Activated CD8-positive, alpha-beta T cell treated with anti-CD3 and anti-CD28 coated beads for 36 hours (primary cell): ENCODE data around the gene HAX1. TPM values are rescaled to one million over a fixed set of nuclear protein-coding genes. Genes with fewer than 3 reads are reported as not detected.
"Not testable (repeated sequence)": the region's sequence is repeated elsewhere in the genome, so short reads cannot be mapped to it uniquely, and the experiment has no call there.

Experiments used
- ATAC-seq: fragments of 200-7000 bp; cut with Tn5 transposase; one replicate; pipeline ENCODE4 v1.10.0; 2021; ENCODE audit warnings: mild to moderate bottlenecking, moderate library complexity
- CTCF ChIA-PET: fragments of 350-600 bp; sonication (Branson Sonifier 250); formaldehyde crosslinking; loops from one replicate; lab custom pipeline; 2021; ENCODE audit warnings: antibody characterized with exemption; lab: Charles Lee
- POLR2A ChIA-PET: fragments of 350-600 bp; sonication (Branson Sonifier 250); formaldehyde crosslinking; loops from one replicate; lab custom pipeline; 2021; ENCODE audit warnings: antibody characterized with exemption; lab: Charles Lee
- DNase-seq: peaks from one replicate; pipeline ENCODE4 v3.0.0-alpha.2; 2020
- H3K27ac Mint-ChIP-seq: one replicate; pipeline ENCODE4 v1.8.0; 2021; ENCODE audit warnings: mild to moderate bottlenecking, mixed read lengths
- H3K27me3 Mint-ChIP-seq: one replicate; pipeline ENCODE4 v1.8.0; 2021; ENCODE audit warnings: mixed read lengths
- H3K36me3 Mint-ChIP-seq: one replicate; pipeline ENCODE4 v1.8.0; 2021; ENCODE audit warnings: low read depth, mixed read lengths
- H3K4me1 Mint-ChIP-seq: one replicate; pipeline ENCODE4 v1.8.0; 2021; ENCODE audit warnings: low read depth, mixed read lengths
- H3K4me3 Mint-ChIP-seq: one replicate; pipeline ENCODE4 v1.8.0; 2021; ENCODE audit warnings: mild to moderate bottlenecking, moderate library complexity, mixed read lengths
- H3K9me3 Mint-ChIP-seq: one replicate; pipeline ENCODE4 v1.8.0; 2021; ENCODE audit warnings: mixed read lengths
- intact Hi-C: fragments of 100-400 bp; cut with micrococcal nuclease; formaldehyde crosslinking; loops from one replicate; pipeline ENCODE4 v1.10.0; 2022
- total RNA-seq, 2 experiments: library from RNA; stranded (reverse); gene quantifications; one replicate each; pipeline ENCODE4 v1.2.3, GENCODE V29; 2021
- TF ChIP-seq, protein P1 (sequence below): fragments of 200-600 bp; IDR thresholded peaks from one replicate; pipeline ENCODE4 v1.8.0; 2022; ENCODE audit warnings: antibody characterized with exemption, mild to moderate bottlenecking

HAX1 gene
- total RNA-seq, 2 experiments from 2014 or later: 163 to 170 TPM

DNA sequence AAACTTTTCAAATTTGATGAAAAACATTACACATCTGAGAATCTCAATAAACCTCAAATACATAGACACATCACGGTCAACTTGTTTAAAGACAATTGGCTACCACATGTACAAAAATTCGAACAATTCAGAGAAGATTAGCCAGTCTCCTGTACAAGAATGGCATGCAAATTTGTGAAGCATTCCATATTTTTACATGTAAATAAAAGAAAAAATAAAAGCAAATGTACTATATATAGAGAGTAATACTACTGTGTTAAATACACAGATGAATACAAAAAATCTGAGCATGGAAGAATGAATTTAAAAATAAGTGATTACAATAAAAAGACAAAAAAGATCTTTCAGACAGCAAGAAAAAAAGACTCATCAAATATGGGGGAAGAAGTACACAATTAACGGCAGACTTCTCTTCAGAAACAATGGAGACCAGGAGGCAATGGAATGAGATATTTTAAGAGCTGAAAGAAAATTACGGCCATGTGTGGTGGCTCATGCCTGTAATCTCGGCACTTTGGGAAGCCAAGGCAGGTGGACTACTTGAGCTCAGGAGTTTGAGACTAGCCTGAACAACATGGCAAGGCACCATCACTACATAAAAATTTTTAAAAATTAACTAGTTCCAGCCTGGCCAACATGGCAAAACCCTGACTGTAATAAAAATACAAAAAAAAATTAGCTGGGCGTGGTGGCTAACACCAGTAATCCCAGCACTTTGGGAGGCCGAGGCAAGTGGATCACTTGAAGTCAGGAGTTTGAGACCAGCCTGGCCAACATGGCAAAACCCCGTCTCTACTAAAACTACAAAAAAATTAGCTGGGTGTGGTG, 23.2 kb downstream of the HAX1 start:
- intact Hi-C loops: no loop called here
- H3K9me3 Mint-ChIP-seq: peaks cover 14% of the 10 kb centered on the region
- ATAC-seq: no peak
- H3K36me3 Mint-ChIP-seq: peaks cover 5% of the 10 kb centered on the region
- DNase-seq: no peak
- H3K27me3 Mint-ChIP-seq: no peaks in the 10 kb centered on the region
- ChIA-PET POLR2A (no interaction called here), CTCF (interaction anchor here (1.0 to 1.2 kb wide), 3 partner anchors 15 to 49 kb away, joined by 3 read pairs; no protein-coding TSS in a partner anchor)
- H3K4me1 Mint-ChIP-seq: no peaks in the 10 kb centered on the region
- no peak overlapping the region for H3K4me3 Mint-ChIP-seq
- no peak overlapping the region for H3K27ac Mint-ChIP-seq
- TF ChIP-seq, protein P1, sequence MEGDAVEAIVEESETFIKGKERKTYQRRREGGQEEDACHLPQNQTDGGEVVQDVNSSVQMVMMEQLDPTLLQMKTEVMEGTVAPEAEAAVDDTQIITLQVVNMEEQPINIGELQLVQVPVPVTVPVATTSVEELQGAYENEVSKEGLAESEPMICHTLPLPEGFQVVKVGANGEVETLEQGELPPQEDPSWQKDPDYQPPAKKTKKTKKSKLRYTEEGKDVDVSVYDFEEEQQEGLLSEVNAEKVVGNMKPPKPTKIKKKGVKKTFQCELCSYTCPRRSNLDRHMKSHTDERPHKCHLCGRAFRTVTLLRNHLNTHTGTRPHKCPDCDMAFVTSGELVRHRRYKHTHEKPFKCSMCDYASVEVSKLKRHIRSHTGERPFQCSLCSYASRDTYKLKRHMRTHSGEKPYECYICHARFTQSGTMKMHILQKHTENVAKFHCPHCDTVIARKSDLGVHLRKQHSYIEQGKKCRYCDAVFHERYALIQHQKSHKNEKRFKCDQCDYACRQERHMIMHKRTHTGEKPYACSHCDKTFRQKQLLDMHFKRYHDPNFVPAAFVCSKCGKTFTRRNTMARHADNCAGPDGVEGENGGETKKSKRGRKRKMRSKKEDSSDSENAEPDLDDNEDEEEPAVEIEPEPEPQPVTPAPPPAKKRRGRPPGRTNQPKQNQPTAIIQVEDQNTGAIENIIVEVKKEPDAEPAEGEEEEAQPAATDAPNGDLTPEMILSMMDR: no peak

DNA sequence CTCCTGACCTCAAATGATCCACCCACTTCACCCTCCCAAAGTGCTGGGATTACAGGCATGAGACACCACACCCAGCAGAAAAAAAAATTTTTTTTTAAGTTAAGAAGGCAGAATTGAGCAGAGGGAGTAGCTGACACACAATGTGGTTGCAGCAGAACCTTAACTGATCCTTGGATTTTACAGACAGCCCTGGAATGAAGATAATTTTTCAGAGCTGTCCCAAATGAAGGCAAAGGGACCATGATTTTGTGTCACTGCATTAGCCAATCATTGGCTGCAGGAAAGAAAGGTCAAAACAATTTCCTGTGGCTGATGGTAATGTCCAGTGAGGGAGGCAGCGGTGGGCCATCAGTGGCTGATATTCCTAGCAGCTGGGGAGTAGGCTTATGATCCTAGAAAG, 29.2 kb downstream of the HAX1 start:
- no peaks in the 10 kb centered on the region for H3K9me3 Mint-ChIP-seq
- TF ChIP-seq, protein P1: no peak
- no peak overlapping the region for H3K4me3 Mint-ChIP-seq
- CTCF ChIA-PET: interaction anchor here (1.6 kb wide), 1 partner anchor 18 kb away, joined by 3 read pairs; no protein-coding TSS in a partner anchor
- no peak overlapping the region for H3K27ac Mint-ChIP-seq
- POLR2A ChIA-PET: interaction anchor here (1.1 kb wide), 1 partner anchor 25 kb away, joined by 3 read pairs; no protein-coding TSS in a partner anchor
- no peaks in the 10 kb centered on the region for H3K36me3 Mint-ChIP-seq
- ATAC-seq: no peak
- DNase-seq: no peak
- intact Hi-C loops: no loop called here
- H3K27me3 Mint-ChIP-seq: no peaks in the 10 kb centered on the region
- peaks cover 7% of the 10 kb centered on the region for H3K4me1 Mint-ChIP-seq

DNA sequence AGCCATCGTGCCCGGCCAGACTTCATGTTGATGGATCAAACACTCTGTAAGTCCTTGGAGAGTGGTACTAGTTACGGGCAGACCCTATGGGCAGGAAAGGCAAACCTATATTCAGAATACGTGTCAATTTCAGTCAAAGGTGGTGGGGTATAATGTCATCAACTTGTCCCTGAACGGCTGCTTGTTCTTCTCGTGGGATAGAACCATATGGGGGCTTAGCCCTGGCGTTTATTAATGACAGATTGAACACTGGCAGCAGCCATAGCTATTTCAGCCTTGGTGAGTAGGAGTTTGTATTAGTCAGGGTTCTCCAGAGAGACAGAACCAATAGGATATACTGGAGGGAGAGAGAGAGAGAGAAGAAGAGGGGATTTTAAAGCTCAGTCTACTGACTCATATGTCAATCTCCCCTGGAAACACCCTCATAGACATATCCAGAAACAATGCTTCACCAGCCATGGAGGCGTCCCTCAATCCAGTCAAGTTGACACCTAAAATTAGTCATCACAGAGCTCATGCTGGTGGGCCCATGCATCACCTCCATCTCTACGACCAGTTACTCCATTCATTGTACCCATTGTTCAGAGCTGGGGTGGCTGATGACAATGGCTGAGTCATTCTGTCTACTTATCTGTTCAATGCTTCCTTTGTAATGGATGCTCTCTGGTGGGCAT, 32.4 kb downstream of the HAX1 start:
- intact Hi-C loops: no loop called here
- TF ChIP-seq, protein P1: no peak
- no peaks in the 10 kb centered on the region for H3K36me3 Mint-ChIP-seq
- ChIA-PET POLR2A (interaction anchor here (0.8 kb wide), 1 partner anchor 320 kb away, joined by 3 read pairs; no protein-coding TSS in a partner anchor), CTCF (interaction anchor here (0.8 to 3.1 kb wide), 6 partner anchors 10 to 175 kb away, joined by 3 to 12 read pairs (median 3); partner anchors contain the start of gene ATP8B2)
- DNase-seq (peak; percentile 74), ATAC-seq (peak; percentile 94)
- H3K9me3 Mint-ChIP-seq: no peaks in the 10 kb centered on the region
- no peak overlapping the region for H3K4me3 Mint-ChIP-seq
- no peaks in the 10 kb centered on the region for H3K27me3 Mint-ChIP-seq
- no peak overlapping the region for H3K27ac Mint-ChIP-seq
- H3K4me1 Mint-ChIP-seq: peaks cover 15% of the 10 kb centered on the region

GRCh38 chr1:154306151-154306550, 33.7 kb downstream of the HAX1 start:
- Mint-ChIP-seq H3K9me3 (no peaks in the 10 kb centered on the region), H3K36me3 (no peaks in the 10 kb centered on the region), H3K27me3 (no peaks in the 10 kb centered on the region), H3K27ac (no peak overlapping the region), H3K4me3 (no peak overlapping the region), H3K4me1 (peaks cover 15% of the 10 kb centered on the region)
- ChIA-PET CTCF (interaction anchor here (1.2 to 3.1 kb wide), 4 partner anchors 17 to 173 kb away, joined by 3 to 12 read pairs (median 4); partner anchors contain the start of gene ATP8B2), POLR2A (interaction anchor here (0.8 kb wide), 1 partner anchor 151 kb away, joined by 3 read pairs; no protein-coding TSS in a partner anchor)
- intact Hi-C loops: no loop called here
- DNase-seq (no peak), ATAC-seq (no peak)
- TF ChIP-seq, protein P1: no peak

GRCh38 chr1:154307670-154308270, 35.3 kb downstream of the HAX1 start:
- intact Hi-C loops, H3K27me3 Mint-ChIP-seq, ATAC-seq, H3K27ac Mint-ChIP-seq, POLR2A ChIA-PET, H3K9me3 Mint-ChIP-seq, H3K36me3 Mint-ChIP-seq, DNase-seq, H3K4me3 Mint-ChIP-seq: not testable (repeated sequence)
- peaks cover 15% of the 10 kb centered on the region for H3K4me1 Mint-ChIP-seq
- CTCF ChIA-PET: interaction anchor here (2.0 to 3.1 kb wide), 2 partner anchors 17 to 31 kb away, joined by 6 to 12 read pairs; partner anchors contain the start of gene ATP8B2

DNA sequence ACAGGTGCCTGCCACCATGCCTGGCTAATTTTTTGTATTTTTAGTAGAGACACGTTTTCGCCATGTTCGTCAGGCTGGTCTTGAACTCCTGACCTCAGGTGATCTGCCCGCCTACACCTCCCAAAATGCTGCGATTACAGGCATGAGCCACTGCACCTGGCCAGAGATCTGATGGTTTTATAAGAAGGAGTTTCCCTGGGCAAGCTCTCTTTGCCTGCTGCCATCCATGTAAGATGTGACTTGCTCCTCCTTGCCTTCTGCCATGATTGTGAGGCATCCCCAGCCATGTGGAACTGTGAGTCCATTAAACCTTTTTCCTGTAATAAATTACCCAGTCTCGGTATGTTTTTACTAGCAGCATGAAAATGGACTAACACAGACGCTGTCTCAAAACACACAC, 36.7 kb downstream of the HAX1 start:
- CTCF ChIA-PET, DNase-seq, H3K27ac Mint-ChIP-seq, H3K36me3 Mint-ChIP-seq, ATAC-seq, intact Hi-C loops, H3K27me3 Mint-ChIP-seq, H3K4me3 Mint-ChIP-seq, H3K9me3 Mint-ChIP-seq: not testable (repeated sequence)
- H3K4me1 Mint-ChIP-seq: peaks cover 15% of the 10 kb centered on the region
- POLR2A ChIA-PET: interaction anchor here (0.7 to 0.8 kb wide), 2 partner anchors 10 to 382 kb away, joined by 3 read pairs; no protein-coding TSS in a partner anchor

- CTCF ChIA-PET, H3K36me3 Mint-ChIP-seq, H3K27ac Mint-ChIP-seq, H3K27me3 Mint-ChIP-seq, POLR2A ChIA-PET, H3K9me3 Mint-ChIP-seq, DNase-seq, intact Hi-C loops, H3K4me1 Mint-ChIP-seq, H3K4me3 Mint-ChIP-seq, ATAC-seq: not testable (repeated sequence)
These were observed 40.0 kb downstream of the HAX1 start for GRCh38 chr1:154312229-154313065.
